Left renal pelvis (tissue), 4 donors: ENCODE results near the gene NTN4. TPM values are rescaled to one million over a fixed set of nuclear protein-coding genes. Genes with fewer than 3 reads are reported as not detected.
"Not testable (repeated sequence)": the region's sequence is repeated elsewhere in the genome, so short reads cannot be mapped to it uniquely, and the experiment has no call there.

Experiments used
- DNase-seq, 4 donors: peaks; one replicate each; pipeline ENCODE4 v3.0.0-alpha.2; 2013; ENCODE audit warnings: low read depth in 4 of 4, low spot score in 3 of 4
- polyA plus RNA-seq, 4 donors: library from polyadenylated mRNA; unstranded; fragments of 120-200 nt; gene quantifications; one replicate each; pipeline ENCODE4 v1.2.1, GENCODE V29; 2013; ENCODE audit not compliant: insufficient read length in 4 of 4

Gene NTN4
- polyA plus RNA-seq, 4 donors = 3.3 to 110 (median 104) TPM

GRCh38 chr12:95802482-95803270 is 12.1 kb upstream of the NTN4 start:
- no peak for DNase-seq

GRCh38 chr12:95796982-95797289 is 6.4 kb upstream of the NTN4 start:
- DNase-seq = no peak

- no peak for DNase-seq
These were observed 5.8 kb upstream of the NTN4 start for GRCh38 chr12:95796225-95796981.

- DNase-seq = no peak
These were observed 619 bp upstream of the NTN4 start for GRCh38 chr12:95790917-95791849.

GRCh38 chr12:95789126-95790032 is 1.2 kb downstream of the NTN4 start:
- DNase-seq = no peak

- no peak for DNase-seq
These were observed 1.9 kb downstream of the NTN4 start for GRCh38 chr12:95788637-95789036.

GRCh38 chr12:95787274-95787818 is 3.2 kb downstream of the NTN4 start:
- no peak for DNase-seq

- no peak for DNase-seq
These were observed 5.6 kb downstream of the NTN4 start for GRCh38 chr12:95784915-95785314.

- DNase-seq = no peak
These were observed 6.3 kb downstream of the NTN4 start for GRCh38 chr12:95784286-95784685.

GRCh38 chr12:95775466-95775865 is 15.1 kb downstream of the NTN4 start:
- not testable (repeated sequence) for DNase-seq

GRCh38 chr12:95774311-95775045 is 16.1 kb downstream of the NTN4 start:
- no peak for DNase-seq

- DNase-seq = no peak
These were observed 17.2 kb downstream of the NTN4 start for GRCh38 chr12:95773320-95773719.

GRCh38 chr12:95767703-95768102 is 22.9 kb downstream of the NTN4 start:
- DNase-seq = no peak

GRCh38 chr12:95766356-95767019 is 24.1 kb downstream of the NTN4 start:
- no peak for DNase-seq

GRCh38 chr12:95764848-95765247 is 25.7 kb downstream of the NTN4 start:
- DNase-seq = no peak

- DNase-seq = no peak
These were observed 26.7 kb downstream of the NTN4 start for GRCh38 chr12:95763809-95764253.

- DNase-seq = no peak
These were observed 28.3 kb downstream of the NTN4 start for GRCh38 chr12:95762123-95762785.

GRCh38 chr12:95760371-95760770 is 30.2 kb downstream of the NTN4 start:
- DNase-seq = no peak
